ENCODE data around the gene PHTF2.
"Not testable (repeated sequence)": the region's sequence is repeated elsewhere in the genome, so short reads cannot be mapped to it uniquely, and the experiment has no call there.

The PHTF2 gene

DNA sequence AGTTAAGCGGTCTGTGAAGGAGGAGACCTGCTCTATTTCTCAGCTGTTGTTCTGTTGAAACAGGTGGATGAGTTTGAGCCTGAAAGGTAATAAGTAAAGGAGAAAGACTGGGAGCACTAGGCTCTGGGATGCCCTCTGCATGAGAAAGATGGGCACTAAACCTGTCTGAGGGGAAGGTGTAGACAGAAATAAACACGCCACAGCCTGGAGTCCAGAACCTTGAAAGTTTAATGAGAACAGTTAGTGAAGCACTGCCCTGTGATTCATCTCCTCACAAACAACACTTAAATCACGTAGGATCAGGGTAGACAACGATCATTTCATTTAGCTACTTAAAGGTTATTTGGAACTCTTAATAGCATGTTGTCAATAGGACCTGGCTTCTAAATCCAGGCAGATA, 193.1 kb downstream of the PHTF2 start:
- DNase-seq (ENCODE audit: low spot score) = no peak

DNA sequence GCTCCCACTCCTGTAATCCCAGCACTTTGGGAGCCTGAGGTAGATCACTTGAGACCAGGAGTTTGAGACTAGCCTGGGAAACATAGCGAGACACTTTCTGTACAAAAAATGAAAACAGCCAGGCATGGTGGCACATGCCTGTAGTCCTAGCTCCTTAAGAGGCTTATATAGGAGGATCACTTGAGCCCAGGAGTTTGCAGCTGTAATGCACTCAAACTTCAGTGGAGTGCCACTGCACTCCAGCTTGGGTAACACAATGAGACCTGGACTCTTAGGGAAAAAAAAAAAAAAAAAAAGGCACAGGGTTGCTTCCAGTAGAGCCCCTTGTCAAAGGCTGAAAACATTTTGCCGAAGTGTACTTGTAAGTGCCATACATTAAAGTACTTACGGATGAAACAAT, 195.3 kb downstream of the PHTF2 start:
- no peak for DNase-seq (ENCODE audit: low spot score)

DNA sequence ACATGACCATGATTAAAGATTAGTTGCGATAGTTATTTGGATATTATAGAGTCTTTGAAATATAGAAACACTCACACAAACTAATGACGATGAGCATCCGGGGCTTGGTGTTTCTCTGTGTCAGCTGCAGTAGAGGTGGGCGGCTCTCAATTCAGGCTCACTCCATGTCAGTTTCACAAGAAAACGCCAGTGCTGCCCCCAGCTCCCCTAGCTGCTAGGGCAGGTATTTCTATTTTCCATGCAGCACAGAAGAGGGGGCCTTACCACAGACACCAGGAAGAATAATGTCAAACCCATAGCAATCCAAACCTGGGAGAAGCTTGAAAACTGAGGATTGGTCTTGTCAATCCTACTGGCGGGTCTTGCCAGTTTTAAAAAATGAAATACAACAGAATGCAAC, 197.1 kb downstream of the PHTF2 start:
- no peak for DNase-seq (ENCODE audit: low spot score)

DNA sequence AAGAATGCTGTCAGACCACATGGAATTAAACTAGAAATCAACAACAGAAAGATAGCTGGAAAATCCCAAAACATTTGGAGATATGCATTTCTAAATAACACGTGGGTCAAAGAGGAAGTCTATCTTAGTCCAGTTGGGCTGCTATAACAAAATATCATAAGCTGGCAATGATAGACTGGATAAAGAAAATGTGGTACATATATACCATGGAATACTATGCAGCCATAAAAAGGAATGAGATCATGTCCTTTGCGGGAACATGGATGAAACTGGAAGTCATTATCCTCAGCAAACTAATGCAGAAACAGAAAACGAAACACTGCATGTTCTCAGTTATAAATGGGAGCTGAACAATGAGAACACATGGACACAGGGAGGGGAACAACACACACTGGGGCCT, 200.6 kb downstream of the PHTF2 start:
- not testable (repeated sequence) for DNase-seq (ENCODE audit: low spot score)

DNA sequence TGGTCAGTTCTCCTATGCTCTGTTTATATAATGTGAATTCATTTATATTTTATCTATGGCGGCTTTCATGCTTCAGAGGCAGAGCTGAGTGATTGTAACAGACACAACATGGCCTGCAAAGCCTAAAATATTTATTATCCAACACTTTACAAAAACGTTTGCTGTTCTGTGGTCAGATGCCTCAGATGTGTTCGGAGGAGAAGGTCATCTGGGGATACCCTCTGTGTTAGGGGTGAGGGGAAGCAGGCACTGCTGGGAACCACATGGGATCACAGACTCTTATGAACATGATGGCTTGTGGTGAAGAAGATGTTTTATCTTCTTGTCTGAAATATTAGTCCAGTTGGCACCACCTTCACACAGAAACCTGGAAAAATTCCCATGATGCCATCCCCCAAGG, 203.4 kb downstream of the PHTF2 start:
- DNase-seq (ENCODE audit: low spot score) = no peak

DNA sequence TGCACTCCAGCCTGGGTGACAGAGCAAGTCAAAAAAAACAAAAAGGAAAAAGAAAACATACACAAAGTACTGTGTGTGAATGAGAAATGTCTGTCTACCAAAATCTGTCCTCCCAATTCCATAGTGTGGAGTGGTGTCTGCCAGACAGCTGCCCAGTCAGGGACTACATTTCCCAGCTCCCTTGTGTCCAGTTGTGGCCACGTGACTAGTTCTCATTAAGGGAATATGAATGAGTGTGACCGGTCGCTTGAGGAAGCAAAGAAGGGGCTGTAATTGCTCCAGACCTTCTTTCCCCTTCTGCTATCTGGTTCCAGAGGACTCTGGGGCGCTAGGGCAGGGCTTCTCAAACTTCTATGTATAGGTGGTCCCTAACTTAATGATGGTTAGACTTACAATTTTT, 204.1 kb downstream of the PHTF2 start:
- DNase-seq (ENCODE audit: low spot score) = no peak

DNA sequence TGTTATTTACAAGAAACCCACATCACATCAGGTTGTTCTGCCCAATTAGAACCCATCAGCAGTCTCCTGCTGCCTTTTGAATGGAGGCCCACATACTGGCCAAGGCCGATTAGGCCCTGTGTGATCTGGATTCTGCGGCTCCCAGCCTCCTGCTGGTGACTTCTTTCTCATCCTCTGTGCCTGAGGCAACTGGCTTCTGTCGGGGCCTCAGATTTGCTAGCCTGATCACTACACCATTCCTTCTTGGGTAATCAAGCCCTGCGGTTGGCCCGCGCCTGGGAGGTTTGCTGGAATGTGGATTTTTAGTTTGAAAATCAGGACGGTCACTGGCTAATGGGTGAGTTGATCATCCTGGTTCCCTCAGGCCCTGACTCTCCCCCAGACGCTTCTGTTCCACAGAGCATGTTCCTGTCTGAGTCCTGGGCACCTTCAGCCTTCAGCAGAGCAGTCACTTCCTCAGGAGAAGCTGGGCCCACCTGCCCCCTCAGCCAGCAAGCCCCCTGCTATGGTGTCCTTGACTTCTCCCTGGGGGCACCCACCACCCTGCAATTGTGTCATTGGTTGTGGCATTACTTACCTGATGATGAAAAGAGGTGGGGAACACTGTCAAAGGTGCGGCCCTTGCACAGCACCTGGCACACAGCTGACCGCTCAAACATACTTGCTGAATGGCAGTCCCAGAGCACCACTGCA, 207.6 kb downstream of the PHTF2 start:
- no peak for DNase-seq (ENCODE audit: low spot score)

All from HuH-7.5 (cell line).